Right atrium auricular region (tissue), 2 donors: Measurements from ENCODE around the gene COL27A1. TPM values are rescaled to one million over a fixed set of nuclear protein-coding genes. Genes with fewer than 3 reads are reported as not detected.
"Not testable (repeated sequence)": the region's sequence is repeated elsewhere in the genome, so short reads cannot be mapped to it uniquely, and the experiment has no call there.

Experiments used
- DNase-seq: peaks from one replicate; pipeline ENCODE4 v3.0.0-alpha.2; 2019; ENCODE audit warnings: low spot score
- H3K27ac ChIP-seq, 2 donors: fragments of 200-600 bp; sonication (generic); 1 replicate in 1 of 2; 2 replicates in 1 of 2; pipeline ENCODE4 v1.5.1; 2016 to 2019
- H3K27me3 ChIP-seq, 2 donors: fragments of 200-600 bp; sonication (generic); one replicate each; pipeline versions ENCODE4 v1.5.1 to v1.6.0; 2017 to 2019
- H3K36me3 ChIP-seq: fragments of 200-600 bp; sonication (generic); one replicate; pipeline ENCODE4 v1.5.1; 2016
- H3K4me1 ChIP-seq, 2 donors: fragments of 200-600 bp; sonication (generic); one replicate each; pipeline versions ENCODE4 v1.5.1 to v1.6.0; 2017 to 2019
- H3K4me3 ChIP-seq, 2 donors: fragments of 200-600 bp; sonication (generic); 1 replicate in 1 of 2; 2 replicates in 1 of 2; pipeline ENCODE4 v1.5.1; 2017 to 2019; ENCODE audit warnings: mild to moderate bottlenecking in 1 of 2, moderate library complexity in 1 of 2
- H3K9me3 ChIP-seq, 2 donors: fragments of 200-600 bp; sonication (generic); one replicate each; pipeline ENCODE4 v1.5.1; 2019
- CTCF ChIP-seq, 2 donors: fragments of 200-600 bp; sonication (generic); IDR thresholded peaks; one replicate each; pipeline ENCODE4 v1.5.1; 2019; ENCODE audit warnings: antibody characterized with exemption in 2 of 2
- total RNA-seq, 2 donors: library from RNA; depleted of rRNA; stranded (reverse); fragments of >200 nt; gene quantifications; one replicate each; pipeline ENCODE4 v1.1.0, GENCODE V29; 2016

The COL27A1 gene
- total RNA-seq, 2 donors from 2014 or later: 1.5 to 2.7 TPM

- Histone ChIP-seq H3K27me3 (no peaks in the 10 kb centered on the region), H3K27ac (no peak overlapping the region), H3K4me3 (no peak overlapping the region), H3K4me1 (peaks cover 0 to 14% of the 10 kb centered on the region in 2 donors), H3K9me3 (peaks cover 0 to 10% of the 10 kb centered on the region in 2 donors), H3K36me3 (no peaks in the 10 kb centered on the region)
- no peak for DNase-seq
- no peak for TF ChIP-seq CTCF (IDR thresholded peaks at IDR 0.05)
These were observed 31.4 kb downstream of the COL27A1 start for GRCh38 chr9:114186605-114187289.

GRCh38 chr9:114187827-114188226 lies 32.5 kb downstream of the COL27A1 start:
- peaks cover 0 to 10% of the 10 kb centered on the region in 2 donors for H3K9me3 ChIP-seq
- no peaks in the 10 kb centered on the region for H3K36me3 ChIP-seq
- peaks cover 0 to 7% of the 10 kb centered on the region in 2 donors for H3K4me1 ChIP-seq
- no peak for TF ChIP-seq CTCF (IDR thresholded peaks at IDR 0.05)
- no peak for DNase-seq
- no peak overlapping the region for H3K4me3 ChIP-seq
- no peaks in the 10 kb centered on the region for H3K27me3 ChIP-seq
- no peak overlapping the region for H3K27ac ChIP-seq

- Histone ChIP-seq H3K27ac (no peak overlapping the region), H3K27me3 (no peaks in the 10 kb centered on the region)
These were observed 34.7 kb downstream of the COL27A1 start for GRCh38 chr9:114189823-114190562.

GRCh38 chr9:114190563-114190905 lies 35.2 kb downstream of the COL27A1 start:
- no peak for TF ChIP-seq CTCF (IDR thresholded peaks at IDR 0.05)
- DNase-seq: no peak
- Histone ChIP-seq H3K4me1 (no peaks in the 10 kb centered on the region), H3K27me3 (no peaks in the 10 kb centered on the region), H3K9me3 (peaks cover 0 to 10% of the 10 kb centered on the region in 2 donors), H3K27ac (no peak overlapping the region), H3K4me3 (no peak overlapping the region), H3K36me3 (no peaks in the 10 kb centered on the region)

More at GRCh38 chr9:114189823-114190562, 34.7 kb downstream of the COL27A1 start:
- Histone ChIP-seq H3K36me3 (no peaks in the 10 kb centered on the region), H3K4me3 (no peak overlapping the region), H3K9me3 (peaks cover 0 to 10% of the 10 kb centered on the region in 2 donors), H3K4me1 (no peaks in the 10 kb centered on the region)
- no peak for DNase-seq
- no peak for TF ChIP-seq CTCF (IDR thresholded peaks at IDR 0.05)

- DNase-seq, H3K36me3 ChIP-seq, H3K9me3 ChIP-seq, H3K4me1 ChIP-seq, H3K27me3 ChIP-seq, H3K27ac ChIP-seq, H3K4me3 ChIP-seq: not testable (repeated sequence)
These were observed 36.1 kb downstream of the COL27A1 start for GRCh38 chr9:114191402-114191801.

GRCh38 chr9:114192539-114192938 lies 37.2 kb downstream of the COL27A1 start:
- Histone ChIP-seq H3K9me3 (peaks cover 0 to 10% of the 10 kb centered on the region in 2 donors), H3K27ac (no peak overlapping the region), H3K4me3 (no peak overlapping the region), H3K4me1 (no peaks in the 10 kb centered on the region), H3K36me3 (no peaks in the 10 kb centered on the region), H3K27me3 (no peaks in the 10 kb centered on the region)
- no peak for DNase-seq
- TF ChIP-seq CTCF (IDR thresholded peaks at IDR 0.05): no peak
